ENCODE data around the gene PYHIN1.

- TF ChIP-seq CTCF (conservative IDR thresholded peaks at IDR 0.05; ENCODE audit: low read length) (no peak), EZH2phosphoT487 (IDR thresholded peaks at IDR 0.05; ENCODE audit: borderline replicate concordance) (no peak)
These were observed 53.0 kb downstream of the PYHIN1 start for GRCh38 chr1:158984386-158984785.

Data from Loucy (cell line).